Keratinocyte (primary cell): Measurements from ENCODE around the gene NAT16.

Experiments used
- CTCF ChIP-seq, 3 experiments: IDR thresholded peaks in 1 of 3; conservative IDR thresholded peaks in 1 of 3; optimal IDR thresholded peaks in 1 of 3; 2 replicates in 2 of 3; 3 replicates in 1 of 3; pipeline versions ENCODE3 to v1.5.1; 2011; ENCODE audit warnings: low read length in 3 of 3, mild to moderate bottlenecking in 3 of 3, moderate library complexity in 2 of 3, control low read depth in 1 of 3, inconsistent platforms in 1 of 3; ENCODE audit not compliant: insufficient read depth in 2 of 3; ENCODE audit errors: extremely low read depth in 1 of 3
- EZH2 ChIP-seq: IDR thresholded peaks from one replicate; pipeline ENCODE4 v1.6.1; 2012; ENCODE audit warnings: inconsistent platforms, mild to moderate bottlenecking, low read length, moderate library complexity

GRCh38 chr7:101180130-101180755, at the start of gene NAT16:
- no peak for TF ChIP-seq CTCF (optimal IDR thresholded peaks at IDR 0.05 in 1 of 3, IDR thresholded peaks at IDR 0.05 in 1 of 3, conservative IDR thresholded peaks at IDR 0.05 in 1 of 3; ENCODE audit: extremely low read depth in 1 of 3, insufficient read depth in 2 of 3, low read length in 3 of 3)
- peak; percentile 91 for TF ChIP-seq EZH2
